HepG2 (cell line): ENCODE data around the gene NR2F6. TPM values are rescaled to one million over a fixed set of nuclear protein-coding genes. Genes with fewer than 3 reads are reported as not detected.

ENCODE experiments used
- CENPBD1 ChIP-seq: sonication (generic); formaldehyde crosslinking; IDR thresholded peaks from 2 replicates; pipeline ENCODE4 v1.8.0; 2022; ENCODE audit warnings: missing genetic modification reagents, low read depth, mild to moderate bottlenecking, borderline replicate concordance
- CREM ChIP-seq, 2 experiments: sonication (generic) in 1 of 2; formaldehyde crosslinking in 1 of 2; IDR thresholded peaks; 2 replicates each; pipeline versions ENCODE4 v1.4.0 to v1.6.1; 2016 to 2020; ENCODE audit warnings: antibody characterized with exemption in 1 of 2, mild to moderate bottlenecking in 1 of 2, missing genetic modification reagents in 1 of 2
- FOXK1 ChIP-seq: sonication (generic); formaldehyde crosslinking; IDR thresholded peaks from 2 replicates; pipeline ENCODE4 v1.4.0; 2020; ENCODE audit warnings: low read depth, missing genetic modification reagents, borderline replicate concordance
- HCFC1 ChIP-seq: fragments of 150-350 bp; IDR thresholded peaks from 2 replicates; pipeline ENCODE4 v1.6.1; 2014; ENCODE audit warnings: low read depth, low read length
- HDAC2 ChIP-seq: sonication (generic); formaldehyde crosslinking; IDR thresholded peaks from 2 replicates; pipeline ENCODE4 v1.4.0; 2020; ENCODE audit warnings: missing genetic modification reagents
- HMG20B ChIP-seq: conservative IDR thresholded peaks from 2 replicates; pipeline ENCODE4 v1.6.1; 2016; ENCODE audit warnings: missing genetic modification reagents, missing compliant biosample characterization
- HNF4A ChIP-seq: sonication (generic); formaldehyde crosslinking; IDR thresholded peaks from 2 replicates; pipeline ENCODE4 v1.4.0; 2020; ENCODE audit warnings: missing genetic modification reagents
- JARID2 ChIP-seq: sonication (generic); formaldehyde crosslinking; IDR thresholded peaks from 2 replicates; pipeline ENCODE4 v1.8.1; 2023; ENCODE audit warnings: missing genetic modification reagents, inconsistent platforms; ENCODE audit not compliant: insufficient replicate concordance
- NFIC ChIP-seq: IDR thresholded peaks from 2 replicates; pipeline ENCODE4 v1.6.1; 2012; ENCODE audit warnings: mild to moderate bottlenecking, low read length, inconsistent platforms
- POLR2AphosphoS5 ChIP-seq: IDR thresholded peaks from 2 replicates; pipeline ENCODE4 v1.6.1; 2012; ENCODE audit warnings: low read depth, low read length
- RXRA ChIP-seq: sonication (generic); formaldehyde crosslinking; IDR thresholded peaks from 2 replicates; pipeline ENCODE4 v1.5.1; 2020; ENCODE audit warnings: missing genetic modification reagents
- SIN3B ChIP-seq: fragments of 150-350 bp; IDR thresholded peaks from 2 replicates; pipeline ENCODE4 v1.6.1; 2014; ENCODE audit warnings: low read length
- SMAD9 ChIP-seq: sonication (generic); formaldehyde crosslinking; IDR thresholded peaks from 2 replicates; pipeline ENCODE4 v1.5.1; 2020; ENCODE audit warnings: mild to moderate bottlenecking, missing genetic modification reagents
- TP53 ChIP-seq: sonication (generic); formaldehyde crosslinking; conservative IDR thresholded peaks from 2 replicates; pipeline ENCODE4 v1.4.0; 2020; ENCODE audit warnings: missing genetic modification reagents
- ZNF138 ChIP-seq: sonication (generic); formaldehyde crosslinking; IDR thresholded peaks from 2 replicates; pipeline ENCODE4 v1.5.0; 2020; ENCODE audit warnings: mild to moderate bottlenecking, low read depth, missing genetic modification reagents
- ZNF207 ChIP-seq: fragments of 450-650 bp; IDR thresholded peaks from 2 replicates; pipeline ENCODE4 v1.6.1; 2016; ENCODE audit warnings: antibody characterized with exemption, borderline replicate concordance
- ZNF432 ChIP-seq: sonication (generic); formaldehyde crosslinking; IDR thresholded peaks from 2 replicates; pipeline ENCODE4 v1.5.0; 2020; ENCODE audit warnings: missing genetic modification reagents, mild to moderate bottlenecking, borderline replicate concordance
- ZNF556 ChIP-seq: sonication (generic); formaldehyde crosslinking; IDR thresholded peaks from 2 replicates; pipeline ENCODE4 v1.4.0; 2020; ENCODE audit warnings: mild to moderate bottlenecking, missing genetic modification reagents, borderline replicate concordance
- ZNF672 ChIP-seq: sonication (generic); formaldehyde crosslinking; IDR thresholded peaks from 2 replicates; pipeline ENCODE4 v1.8.1; 2022; ENCODE audit warnings: missing genetic modification reagents
- ZNF704 ChIP-seq: sonication (generic); formaldehyde crosslinking; IDR thresholded peaks from 2 replicates; pipeline ENCODE4 v1.8.1; 2023; ENCODE audit warnings: mild to moderate bottlenecking, inconsistent platforms, moderate library complexity, missing genetic modification reagents, borderline replicate concordance
- polyA plus RNA-seq, 8 experiments: library from polyadenylated mRNA; depleted of rRNA in 3 of 8; stranded (reverse) in 7 of 8; unstranded in 1 of 8; fragments of >200 nt; fragmentation: Illumina TruSeq in 4 of 8; extraction: Trizol in 4 of 8; gene quantifications; 2 replicates each; pipeline versions ENCODE4 v1.2.1 to v1.2.3, GENCODE V29; 2011 to 2016; ENCODE audit warnings: low read depth in 4 of 8, missing spikeins in 1 of 8, mixed read lengths in 1 of 8; ENCODE audit not compliant: insufficient read depth in 1 of 8
- total RNA-seq, 5 experiments: library from RNA; depleted of rRNA; stranded (reverse); fragments of >200 nt; fragmentation: Illumina TruSeq; extraction: Trizol; gene quantifications; 2 replicates each; pipeline ENCODE4 v1.2.3, GENCODE V29; 2016; ENCODE audit warnings: low read depth in 1 of 5
- TF ChIP-seq, protein P1 (sequence below): sonication (generic); formaldehyde crosslinking; IDR thresholded peaks from 2 replicates; pipeline ENCODE4 v1.5.0; 2020; ENCODE audit warnings: mild to moderate bottlenecking, missing genetic modification reagents
- TF ChIP-seq, protein P2 (sequence below): IDR thresholded peaks from 2 replicates; pipeline ENCODE4 v1.6.1; 2016; ENCODE audit warnings: mild to moderate bottlenecking, missing biosample characterization, missing genetic modification reagents
- TF ChIP-seq, protein P3 (sequence below): sonication (generic); formaldehyde crosslinking; IDR thresholded peaks from 2 replicates; pipeline ENCODE4 v1.4.0; 2020; ENCODE audit warnings: mild to moderate bottlenecking, missing genetic modification reagents

Gene NR2F6
- total and polyA plus RNA-seq, 2 of the 13 experiments (the other 11 are each of a cell fraction or from before 2014, with no cell fraction given) = 30.9 to 72.4 TPM

DNA sequence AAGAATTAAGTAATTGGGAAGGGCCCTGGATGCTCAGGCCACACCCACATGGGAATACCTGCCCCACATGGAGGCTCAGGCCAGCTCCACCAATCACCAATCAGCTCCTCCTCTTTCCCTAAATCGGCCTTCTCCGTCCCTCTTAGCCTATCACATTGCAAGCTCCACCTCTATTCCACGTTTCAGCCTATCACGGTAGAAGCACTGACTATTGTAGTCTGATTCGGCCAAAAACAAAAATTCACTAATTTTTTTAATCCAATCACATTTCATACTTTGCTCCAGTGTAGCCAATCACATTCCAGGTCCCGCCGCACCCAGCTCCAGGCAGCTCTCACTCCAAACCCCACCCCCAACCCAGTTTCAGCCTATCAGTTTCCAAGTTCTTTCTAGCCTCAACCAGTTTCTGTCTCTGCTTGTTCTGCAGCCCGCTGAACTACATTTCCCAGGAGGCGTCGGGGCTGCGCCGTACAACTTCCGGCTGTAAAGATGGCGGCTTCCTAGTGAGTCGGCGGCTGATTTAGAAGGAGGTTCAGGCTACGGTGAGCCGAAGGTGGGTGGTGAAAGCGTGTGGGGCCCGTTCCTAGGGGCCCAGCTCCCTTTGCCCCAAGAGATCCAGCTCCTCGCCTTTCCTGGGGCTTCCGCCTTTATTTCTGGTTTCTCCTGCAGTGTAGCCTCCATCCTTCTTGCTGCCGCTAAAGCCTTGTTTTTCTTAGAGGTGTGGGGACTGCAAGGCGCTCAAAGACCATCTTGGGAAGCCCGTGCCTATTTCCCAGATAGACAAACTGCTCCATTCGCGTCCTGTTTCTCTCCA, 21.5 kb upstream of the NR2F6 start, which contains the start of gene BABAM1 (continued):
- TF ChIP-seq CREM (IDR thresholded peaks at IDR 0.05) = peak; percentile 96
- TF ChIP-seq CREM (CRISPR knock-in tag; IDR thresholded peaks at IDR 0.05) = no peak
- peak; percentile 94 for TF ChIP-seq HCFC1
- no peak for TF ChIP-seq ZNF207
- TF ChIP-seq TP53 (CRISPR knock-in tag) = no peak
- TF ChIP-seq, protein P1, sequence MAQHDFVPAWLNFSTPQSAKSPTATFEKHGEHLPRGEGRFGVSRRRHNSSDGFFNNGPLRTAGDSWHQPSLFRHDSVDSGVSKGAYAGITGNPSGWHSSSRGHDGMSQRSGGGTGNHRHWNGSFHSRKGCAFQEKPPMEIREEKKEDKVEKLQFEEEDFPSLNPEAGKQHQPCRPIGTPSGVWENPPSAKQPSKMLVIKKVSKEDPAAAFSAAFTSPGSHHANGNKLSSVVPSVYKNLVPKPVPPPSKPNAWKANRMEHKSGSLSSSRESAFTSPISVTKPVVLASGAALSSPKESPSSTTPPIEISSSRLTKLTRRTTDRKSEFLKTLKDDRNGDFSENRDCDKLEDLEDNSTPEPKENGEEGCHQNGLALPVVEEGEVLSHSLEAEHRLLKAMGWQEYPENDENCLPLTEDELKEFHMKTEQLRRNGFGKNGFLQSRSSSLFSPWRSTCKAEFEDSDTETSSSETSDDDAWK (CRISPR knock-in tag) = no peak
- no peak for TF ChIP-seq SMAD9
- peak; percentile 3; the same call in 1 of the 2 replicates for TF ChIP-seq HNF4A (CRISPR knock-in tag)
- peak; percentile 84 for TF ChIP-seq POLR2AphosphoS5
- peak; percentile 94 for TF ChIP-seq SIN3B
- no peak for TF ChIP-seq HMG20B
- TF ChIP-seq NFIC = peak; percentile 32; the same call in 1 of the 2 replicates
- peak; percentile 53; the same call in 1 of the 2 replicates for TF ChIP-seq HDAC2 (CRISPR knock-in tag)
- TF ChIP-seq, protein P2, sequence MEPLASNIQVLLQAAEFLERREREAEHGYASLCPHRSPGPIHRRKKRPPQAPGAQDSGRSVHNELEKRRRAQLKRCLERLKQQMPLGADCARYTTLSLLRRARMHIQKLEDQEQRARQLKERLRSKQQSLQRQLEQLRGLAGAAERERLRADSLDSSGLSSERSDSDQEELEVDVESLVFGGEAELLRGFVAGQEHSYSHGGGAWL (CRISPR knock-in tag) = peak; percentile 61; the same call in 1 of the 2 replicates
- peak; percentile 23; the same call in 1 of the 2 replicates for TF ChIP-seq RXRA
- TF ChIP-seq ZNF138 (CRISPR knock-in tag) = no peak
- no peak for TF ChIP-seq JARID2 (CRISPR knock-in tag)
- TF ChIP-seq ZNF556 = peak; percentile 42; the same call in 1 of the 2 replicates
- TF ChIP-seq FOXK1 (CRISPR knock-in tag) = peak; percentile 80; the same call in 1 of the 2 replicates
- no peak for TF ChIP-seq ZNF432 (CRISPR knock-in tag)
- TF ChIP-seq ZNF672 = no peak
- TF ChIP-seq ZNF704 (CRISPR knock-in tag) = no peak
- TF ChIP-seq, protein P3, sequence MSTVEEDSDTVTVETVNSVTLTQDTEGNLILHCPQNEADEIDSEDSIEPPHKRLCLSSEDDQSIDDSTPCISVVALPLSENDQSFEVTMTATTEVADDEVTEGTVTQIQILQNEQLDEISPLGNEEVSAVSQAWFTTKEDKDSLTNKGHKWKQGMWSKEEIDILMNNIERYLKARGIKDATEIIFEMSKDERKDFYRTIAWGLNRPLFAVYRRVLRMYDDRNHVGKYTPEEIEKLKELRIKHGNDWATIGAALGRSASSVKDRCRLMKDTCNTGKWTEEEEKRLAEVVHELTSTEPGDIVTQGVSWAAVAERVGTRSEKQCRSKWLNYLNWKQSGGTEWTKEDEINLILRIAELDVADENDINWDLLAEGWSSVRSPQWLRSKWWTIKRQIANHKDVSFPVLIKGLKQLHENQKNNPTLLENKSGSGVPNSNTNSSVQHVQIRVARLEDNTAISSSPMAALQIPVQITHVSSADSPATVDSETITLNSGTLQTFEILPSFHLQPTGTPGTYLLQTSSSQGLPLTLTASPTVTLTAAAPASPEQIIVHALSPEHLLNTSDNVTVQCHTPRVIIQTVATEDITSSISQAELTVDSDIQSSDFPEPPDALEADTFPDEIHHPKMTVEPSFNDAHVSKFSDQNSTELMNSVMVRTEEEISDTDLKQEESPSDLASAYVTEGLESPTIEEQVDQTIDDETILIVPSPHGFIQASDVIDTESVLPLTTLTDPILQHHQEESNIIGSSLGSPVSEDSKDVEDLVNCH (CRISPR knock-in tag) = no peak
- no peak for TF ChIP-seq CENPBD1
